WTC11 (cell line): ENCODE measurements around the gene UBAP1L. TPM values are rescaled to one million over a fixed set of nuclear protein-coding genes. Genes with fewer than 3 reads are reported as not detected.
"Not testable (repeated sequence)": the region's sequence is repeated elsewhere in the genome, so short reads cannot be mapped to it uniquely, and the experiment has no call there.

Source experiments
- ATAC-seq: fragments of 200-7000 bp; cut with Tn5 transposase; 2 replicates; pipeline ENCODE4 v1.10.0; 2021; ENCODE audit warnings: mild to moderate bottlenecking, moderate library complexity
- CTCF ChIA-PET: fragments of 300-600 bp; sonication (Branson Sonifier 250); formaldehyde crosslinking; loops from one replicate; lab custom pipeline; 2021; ENCODE audit warnings: antibody characterized with exemption; lab: Charles Lee
- POLR2A ChIA-PET: fragments of 350-600 bp; sonication (Branson Sonifier 250); formaldehyde crosslinking; loops from one replicate; lab custom pipeline; 2021; ENCODE audit warnings: antibody characterized with exemption; lab: Charles Lee
- DNase-seq: peaks from one replicate; pipeline ENCODE4 v3.0.0; 2021; ENCODE audit warnings: low spot score
- H3K27ac Mint-ChIP-seq: 2 replicates; pipeline ENCODE4 v1.8.0; 2021; ENCODE audit warnings: mixed read lengths
- H3K27me3 Mint-ChIP-seq: 2 replicates; pipeline ENCODE4 v1.8.0; 2021; ENCODE audit warnings: low read depth, mild to moderate bottlenecking, moderate library complexity, mixed read lengths
- H3K36me3 Mint-ChIP-seq: 2 replicates; pipeline ENCODE4 v1.8.0; 2021; ENCODE audit warnings: mixed read lengths
- H3K4me1 Mint-ChIP-seq: 2 replicates; pipeline ENCODE4 v1.8.0; 2022; ENCODE audit warnings: mixed read lengths
- H3K4me3 Mint-ChIP-seq: 2 replicates; pipeline ENCODE4 v1.8.0; 2021; ENCODE audit warnings: mild to moderate bottlenecking, moderate library complexity, mixed read lengths
- H3K9me3 Mint-ChIP-seq: 2 replicates; pipeline ENCODE4 v1.8.0; 2021; ENCODE audit warnings: mixed read lengths
- ESRRA ChIP-seq: sonication (generic); formaldehyde crosslinking; IDR thresholded peaks from 2 replicates; pipeline ENCODE4 v1.8.1; 2022; ENCODE audit warnings: mild to moderate bottlenecking, missing genetic modification reagents, borderline replicate concordance
- GTF2I ChIP-seq: fragments of 250-450 bp; sonication (Bioruptor Pico); conservative IDR thresholded peaks from 2 replicates; pipeline ENCODE4 v1.4.0; 2021; ENCODE audit warnings: mild to moderate bottlenecking
- JAZF1 ChIP-seq: fragments of 250-450 bp; sonication (Bioruptor Pico); IDR thresholded peaks from 2 replicates; pipeline ENCODE4 v1.9.0; 2021; ENCODE audit warnings: moderate library complexity, mild to moderate bottlenecking, inconsistent platforms
- JUN ChIP-seq: sonication (generic); formaldehyde crosslinking; IDR thresholded peaks from 2 replicates; pipeline ENCODE4 v1.8.0; 2023; ENCODE audit warnings: mild to moderate bottlenecking, missing genetic modification reagents
- MYBL2 ChIP-seq: sonication (generic); formaldehyde crosslinking; IDR thresholded peaks from 2 replicates; pipeline ENCODE4 v1.8.1; 2023; ENCODE audit warnings: mild to moderate bottlenecking, moderate library complexity, missing genetic modification reagents
- NFATC4 ChIP-seq: fragments of 250-450 bp; sonication (Bioruptor Pico); IDR thresholded peaks from 2 replicates; pipeline ENCODE4 v1.9.0; 2021; ENCODE audit warnings: mild to moderate bottlenecking
- NR1H2 ChIP-seq: sonication (generic); formaldehyde crosslinking; IDR thresholded peaks from 2 replicates; pipeline ENCODE4 v1.9.0; 2021; ENCODE audit warnings: mild to moderate bottlenecking, moderate library complexity, missing genetic modification reagents
- NR3C1 ChIP-seq: sonication (generic); formaldehyde crosslinking; conservative IDR thresholded peaks from 2 replicates; pipeline ENCODE4 v1.8.1; 2023; ENCODE audit warnings: low read depth, mild to moderate bottlenecking, missing genetic modification reagents
- SP1 ChIP-seq: sonication (generic); formaldehyde crosslinking; conservative IDR thresholded peaks from 2 replicates; pipeline ENCODE4 v1.8.1; 2022; ENCODE audit warnings: missing genetic modification reagents
- ZNF138 ChIP-seq: sonication (generic); formaldehyde crosslinking; conservative IDR thresholded peaks from 2 replicates; pipeline ENCODE4 v1.8.1; 2022; ENCODE audit warnings: mild to moderate bottlenecking, moderate library complexity, missing genetic modification reagents
- ZNF263 ChIP-seq: sonication (generic); formaldehyde crosslinking; IDR thresholded peaks from 2 replicates; pipeline ENCODE4 v1.8.1; 2022; ENCODE audit warnings: low read depth, mild to moderate bottlenecking, moderate library complexity, missing genetic modification reagents
- ZNF396 ChIP-seq: fragments of 250-450 bp; sonication (Bioruptor Pico); IDR thresholded peaks from 2 replicates; pipeline ENCODE4 v1.8.0; 2021; ENCODE audit warnings: mild to moderate bottlenecking, moderate library complexity, borderline replicate concordance
- ZNF671 ChIP-seq: fragments of 250-450 bp; sonication (Bioruptor Pico); IDR thresholded peaks from 2 replicates; pipeline ENCODE4 v1.8.0; 2021; ENCODE audit warnings: mild to moderate bottlenecking
- total RNA-seq: library from RNA; stranded (reverse); gene quantifications from 3 replicates; pipeline ENCODE4 v1.2.3, GENCODE V29; 2021
- TF ChIP-seq, protein P1 (sequence below): sonication (generic); formaldehyde crosslinking; conservative IDR thresholded peaks from 2 replicates; pipeline ENCODE4 v1.8.1; 2023; ENCODE audit warnings: mild to moderate bottlenecking, low read depth, missing genetic modification reagents, moderate library complexity
- TF ChIP-seq, protein P2 (sequence below): sonication (generic); formaldehyde crosslinking; IDR thresholded peaks from 2 replicates; pipeline ENCODE4 v1.8.1; 2022; ENCODE audit warnings: low read depth, mild to moderate bottlenecking, moderate library complexity, missing genetic modification reagents, borderline replicate concordance

UBAP1L gene
- total RNA-seq, 1 experiment from 2014 or later: 2.0 TPM

DNA sequence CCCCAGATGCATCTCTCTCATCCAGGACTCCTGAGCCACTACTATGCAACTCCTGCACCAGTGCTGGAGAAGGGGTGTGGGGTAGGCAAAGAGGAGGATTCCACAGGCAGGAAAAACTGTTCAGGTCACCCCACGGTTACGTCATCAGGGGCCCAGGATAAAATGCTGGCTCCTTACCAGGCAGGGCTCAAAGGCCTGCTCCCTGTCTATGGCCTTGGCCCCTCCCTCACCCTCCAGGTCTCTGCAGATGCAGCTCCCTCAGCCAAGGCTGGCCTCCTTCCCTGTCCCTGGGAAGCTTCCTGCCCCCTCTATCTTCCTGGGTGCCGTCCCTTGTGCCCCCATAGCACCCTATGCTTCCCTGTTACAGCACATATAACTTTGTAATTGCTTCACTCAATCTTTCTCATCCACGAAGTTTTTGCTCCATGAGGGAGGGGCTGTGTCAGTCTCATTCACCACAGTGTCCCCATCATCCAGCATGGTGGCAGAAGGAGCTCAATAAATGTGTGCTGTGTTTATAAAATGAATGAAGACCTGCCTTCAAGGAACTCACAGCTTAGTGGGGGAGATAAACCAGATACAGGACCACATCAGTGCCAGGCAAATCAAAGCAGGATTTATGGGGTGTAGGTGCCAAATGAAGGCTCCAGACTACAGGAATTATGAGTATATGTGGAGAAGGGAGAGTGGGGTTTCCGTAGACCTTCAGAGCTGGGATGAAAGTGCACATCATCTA, 19.8 kb downstream of the UBAP1L start (continued):
- no peak for TF ChIP-seq NR1H2 (CRISPR knock-in tag)
- TF ChIP-seq ZNF671 (CRISPR knock-in tag): no peak
- no peak for TF ChIP-seq ESRRA (CRISPR knock-in tag)
- no peak for TF ChIP-seq NR3C1
- no peak for TF ChIP-seq JAZF1 (CRISPR knock-in tag)
- no peak for TF ChIP-seq NFATC4 (CRISPR knock-in tag)
- no peak for TF ChIP-seq ZNF396 (CRISPR knock-in tag)
- no peak for TF ChIP-seq MYBL2 (CRISPR knock-in tag)
- TF ChIP-seq ZNF138 (CRISPR knock-in tag): no peak
- TF ChIP-seq SP1 (CRISPR knock-in tag): no peak
- TF ChIP-seq ZNF263 (CRISPR knock-in tag): no peak
- TF ChIP-seq, protein P1, sequence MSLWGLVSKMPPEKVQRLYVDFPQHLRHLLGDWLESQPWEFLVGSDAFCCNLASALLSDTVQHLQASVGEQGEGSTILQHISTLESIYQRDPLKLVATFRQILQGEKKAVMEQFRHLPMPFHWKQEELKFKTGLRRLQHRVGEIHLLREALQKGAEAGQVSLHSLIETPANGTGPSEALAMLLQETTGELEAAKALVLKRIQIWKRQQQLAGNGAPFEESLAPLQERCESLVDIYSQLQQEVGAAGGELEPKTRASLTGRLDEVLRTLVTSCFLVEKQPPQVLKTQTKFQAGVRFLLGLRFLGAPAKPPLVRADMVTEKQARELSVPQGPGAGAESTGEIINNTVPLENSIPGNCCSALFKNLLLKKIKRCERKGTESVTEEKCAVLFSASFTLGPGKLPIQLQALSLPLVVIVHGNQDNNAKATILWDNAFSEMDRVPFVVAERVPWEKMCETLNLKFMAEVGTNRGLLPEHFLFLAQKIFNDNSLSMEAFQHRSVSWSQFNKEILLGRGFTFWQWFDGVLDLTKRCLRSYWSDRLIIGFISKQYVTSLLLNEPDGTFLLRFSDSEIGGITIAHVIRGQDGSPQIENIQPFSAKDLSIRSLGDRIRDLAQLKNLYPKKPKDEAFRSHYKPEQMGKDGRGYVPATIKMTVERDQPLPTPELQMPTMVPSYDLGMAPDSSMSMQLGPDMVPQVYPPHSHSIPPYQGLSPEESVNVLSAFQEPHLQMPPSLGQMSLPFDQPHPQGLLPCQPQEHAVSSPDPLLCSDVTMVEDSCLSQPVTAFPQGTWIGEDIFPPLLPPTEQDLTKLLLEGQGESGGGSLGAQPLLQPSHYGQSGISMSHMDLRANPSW (CRISPR knock-in tag): no peak

DNA sequence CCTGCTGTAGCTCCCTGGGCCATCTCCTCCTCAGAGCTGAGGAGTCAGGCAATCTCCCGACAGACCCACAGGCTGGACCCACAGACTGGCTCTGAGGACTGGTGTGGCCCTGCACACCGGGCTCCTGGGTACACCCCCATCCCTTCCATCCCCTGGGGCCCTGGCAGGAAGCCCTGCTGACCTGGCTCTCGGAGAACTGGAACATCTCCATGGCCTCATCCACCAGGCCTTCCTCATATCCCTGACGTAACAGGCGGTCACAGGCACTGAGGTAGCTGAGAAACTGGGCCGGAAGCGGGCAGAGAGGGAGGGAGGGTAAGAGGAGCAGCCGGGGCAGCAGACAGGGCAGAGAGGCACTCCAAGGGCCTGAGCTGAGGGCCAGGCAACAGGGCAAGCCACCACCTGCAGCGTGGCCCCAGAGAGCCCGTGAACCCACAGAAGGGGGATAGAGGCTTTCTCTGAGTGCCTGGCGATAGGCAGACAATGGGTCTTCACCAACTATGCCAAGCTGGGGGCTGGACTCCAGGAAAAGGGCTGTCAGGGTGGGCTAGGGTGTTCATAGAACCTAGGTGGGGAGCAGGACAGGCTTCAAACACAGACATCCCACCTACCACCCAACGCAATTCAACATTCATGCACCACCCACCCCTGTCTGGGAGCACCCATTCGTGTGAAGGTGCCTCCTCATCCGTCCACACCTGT, 20.6 kb downstream of the UBAP1L start:
- Mint-ChIP-seq H3K36me3 (no peaks in the 10 kb centered on the region), H3K4me1 (no peaks in the 10 kb centered on the region; the same call in 1 of the 2 replicates), H3K27me3 (no peaks in the 10 kb centered on the region), H3K4me3 (no peak overlapping the region), H3K9me3 (no peaks in the 10 kb centered on the region), H3K27ac (peak overlapping the region; percentile 44; the same call in 1 of the 2 replicates)
- DNase-seq (no peak), ATAC-seq (no peak)
- POLR2A ChIA-PET: no interaction called here
- TF ChIP-seq GTF2I (CRISPR knock-in tag): no peak
- TF ChIP-seq ESRRA (CRISPR knock-in tag): no peak
- TF ChIP-seq NFATC4 (CRISPR knock-in tag): no peak
- TF ChIP-seq, protein P2, sequence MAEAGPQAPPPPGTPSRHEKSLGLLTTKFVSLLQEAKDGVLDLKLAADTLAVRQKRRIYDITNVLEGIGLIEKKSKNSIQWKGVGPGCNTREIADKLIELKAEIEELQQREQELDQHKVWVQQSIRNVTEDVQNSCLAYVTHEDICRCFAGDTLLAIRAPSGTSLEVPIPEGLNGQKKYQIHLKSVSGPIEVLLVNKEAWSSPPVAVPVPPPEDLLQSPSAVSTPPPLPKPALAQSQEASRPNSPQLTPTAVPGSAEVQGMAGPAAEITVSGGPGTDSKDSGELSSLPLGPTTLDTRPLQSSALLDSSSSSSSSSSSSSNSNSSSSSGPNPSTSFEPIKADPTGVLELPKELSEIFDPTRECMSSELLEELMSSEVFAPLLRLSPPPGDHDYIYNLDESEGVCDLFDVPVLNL (CRISPR knock-in tag): no peak
- TF ChIP-seq JUN (CRISPR knock-in tag): no peak
- CTCF ChIA-PET: interaction anchor here (0.7 to 2.1 kb wide), 4 partner anchors 11 to 177 kb away, joined by 3 to 5 read pairs (median 4); no protein-coding TSS in a partner anchor

DNA sequence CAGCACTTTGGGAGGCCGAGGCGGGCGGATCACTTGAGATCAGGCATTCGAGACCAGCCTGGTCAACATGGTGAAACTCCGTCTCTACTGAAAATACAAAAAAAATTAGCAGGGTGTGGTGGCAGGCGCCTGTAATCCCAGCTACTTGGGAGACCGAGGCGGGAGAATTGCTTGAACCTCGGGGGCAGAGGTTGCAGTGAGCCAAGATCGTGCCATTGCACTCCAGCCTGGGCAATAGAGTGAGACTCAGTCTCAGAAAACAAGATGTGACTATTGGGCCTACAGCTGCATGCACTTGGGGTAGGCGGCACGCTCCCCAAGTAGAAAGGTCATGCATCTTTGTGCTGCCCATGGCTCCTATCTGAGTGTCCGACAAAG, 21.2 kb downstream of the UBAP1L start:
- H3K4me1 Mint-ChIP-seq, POLR2A ChIA-PET, ATAC-seq, DNase-seq, H3K4me3 Mint-ChIP-seq, H3K27me3 Mint-ChIP-seq, H3K36me3 Mint-ChIP-seq, H3K9me3 Mint-ChIP-seq: not testable (repeated sequence)
- CTCF ChIA-PET: interaction anchor here (0.6 to 1.9 kb wide), 5 partner anchors 8 to 115 kb away, joined by 3 to 4 read pairs (median 3); no protein-coding TSS in a partner anchor
- H3K27ac Mint-ChIP-seq: 0 out of 2 replicates have a peak overlapping the region, but pooled peaks have one; percentile 23
